Activated naive CD8-positive, alpha-beta T cell treated with anti-CD3 and anti-CD28 coated beads for 36 hours (primary cell): Measurements from ENCODE around the gene ARID1A. TPM values are rescaled to one million over a fixed set of nuclear protein-coding genes. Genes with fewer than 3 reads are reported as not detected.

Experiments
- DNase-seq: peaks from one replicate; pipeline ENCODE4 v3.0.0; 2021
- H3K27ac Mint-ChIP-seq: one replicate; pipeline ENCODE4 v1.8.0; 2022; ENCODE audit warnings: mild to moderate bottlenecking, moderate library complexity, mixed read lengths
- H3K27me3 Mint-ChIP-seq: one replicate; pipeline ENCODE4 v1.8.0; 2022; ENCODE audit warnings: mild to moderate bottlenecking, mixed read lengths
- H3K36me3 Mint-ChIP-seq: one replicate; pipeline ENCODE4 v1.8.0; 2021; ENCODE audit warnings: mild to moderate bottlenecking, mixed read lengths
- H3K4me1 Mint-ChIP-seq: one replicate; pipeline ENCODE4 v1.8.0; 2021; ENCODE audit warnings: mixed read lengths
- H3K4me3 Mint-ChIP-seq: one replicate; pipeline ENCODE4 v1.8.0; 2022; ENCODE audit warnings: mild to moderate bottlenecking, moderate library complexity, mixed read lengths
- H3K9me3 Mint-ChIP-seq: one replicate; pipeline ENCODE4 v1.8.0; 2022; ENCODE audit warnings: mixed read lengths
- total RNA-seq, 2 experiments: library from RNA; stranded (reverse); gene quantifications; one replicate each; pipeline ENCODE4 v1.2.3, GENCODE V29; 2021

ARID1A gene
- total RNA-seq, 2 experiments from 2014 or later, result 75.6 to 78.4 TPM

DNA sequence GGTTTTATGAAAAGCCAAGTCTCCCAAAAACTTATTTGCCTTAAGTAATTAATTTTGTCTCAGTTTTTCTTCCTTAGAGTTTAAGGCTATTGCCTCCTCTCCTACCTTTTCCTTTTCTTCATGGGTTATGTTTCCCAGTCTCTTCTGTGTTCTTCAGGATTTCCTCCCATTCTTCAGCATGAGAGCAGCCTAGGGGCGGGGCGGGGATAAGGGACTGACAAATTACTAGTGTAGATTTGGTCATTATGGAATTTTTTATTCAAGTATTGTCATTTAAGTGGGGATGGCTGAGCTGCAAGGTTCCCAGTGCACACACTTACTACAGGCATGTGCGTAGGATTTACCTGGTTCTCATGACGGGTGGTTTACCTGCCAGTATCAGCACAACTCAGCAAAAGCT is 56.7 kb downstream of the ARID1A start:
- Mint-ChIP-seq H3K4me3 (no peak overlapping the region), H3K9me3 (no peaks in the 10 kb centered on the region), H3K4me1 (peaks cover 60% of the 10 kb centered on the region), H3K27me3 (no peaks in the 10 kb centered on the region), H3K36me3 (peaks cover 58% of the 10 kb centered on the region), H3K27ac (peak overlapping the region; percentile 65)
- DNase-seq, result no peak

- no peak for DNase-seq
- Mint-ChIP-seq H3K9me3 (no peaks in the 10 kb centered on the region), H3K4me3 (no peak overlapping the region), H3K27me3 (no peaks in the 10 kb centered on the region), H3K27ac (peak overlapping the region; percentile 0), H3K36me3 (peaks cover 56% of the 10 kb centered on the region), H3K4me1 (peaks cover 53% of the 10 kb centered on the region)
These were observed 58.5 kb downstream of the ARID1A start for GRCh38 chr1:26754086-26754874.

GRCh38 chr1:26758358-26758757 is 62.5 kb downstream of the ARID1A start:
- H3K9me3 Mint-ChIP-seq, result no peaks in the 10 kb centered on the region

GRCh38 chr1:26759531-26759930 is 63.7 kb downstream of the ARID1A start:
- DNase-seq, result no peak
- Mint-ChIP-seq H3K4me1 (peaks cover 37% of the 10 kb centered on the region), H3K36me3 (peaks cover 46% of the 10 kb centered on the region), H3K27ac (no peak overlapping the region), H3K27me3 (no peaks in the 10 kb centered on the region), H3K9me3 (no peaks in the 10 kb centered on the region), H3K4me3 (no peak overlapping the region)

More at GRCh38 chr1:26758358-26758757, 62.5 kb downstream of the ARID1A start:
- H3K27ac Mint-ChIP-seq, result peak overlapping the region; percentile 4
- DNase-seq, result no peak
- H3K4me3 Mint-ChIP-seq, result no peak overlapping the region
- peaks cover 35% of the 10 kb centered on the region for H3K4me1 Mint-ChIP-seq
- no peaks in the 10 kb centered on the region for H3K27me3 Mint-ChIP-seq
- peaks cover 48% of the 10 kb centered on the region for H3K36me3 Mint-ChIP-seq

- Mint-ChIP-seq H3K27ac (peak overlapping the region; percentile 36), H3K9me3 (no peaks in the 10 kb centered on the region), H3K36me3 (peaks cover 42% of the 10 kb centered on the region), H3K4me1 (peaks cover 35% of the 10 kb centered on the region), H3K27me3 (no peaks in the 10 kb centered on the region), H3K4me3 (no peak overlapping the region)
- DNase-seq, result no peak
These were observed 65.4 kb downstream of the ARID1A start for GRCh38 chr1:26761217-26761616.

DNA sequence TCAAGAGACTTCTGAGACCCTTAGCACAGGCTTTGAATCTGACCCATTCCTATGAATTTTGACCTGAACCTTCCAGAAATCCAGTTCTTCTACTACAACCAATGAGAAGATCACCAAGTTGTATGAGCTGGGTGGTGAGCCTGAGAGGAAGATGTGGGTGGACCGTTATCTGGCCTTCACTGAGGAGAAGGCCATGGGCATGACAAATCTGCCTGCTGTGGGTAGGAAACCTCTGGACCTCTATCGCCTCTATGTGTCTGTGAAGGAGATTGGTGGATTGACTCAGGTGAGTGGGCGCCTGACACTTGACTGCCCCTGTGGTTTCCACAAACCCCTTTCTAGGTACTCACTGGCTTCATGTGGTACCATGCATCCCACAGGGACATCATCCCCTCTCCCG is 71.9 kb downstream of the ARID1A start:
- no peak overlapping the region for H3K4me3 Mint-ChIP-seq
- H3K27me3 Mint-ChIP-seq, result no peaks in the 10 kb centered on the region
- H3K36me3 Mint-ChIP-seq, result peaks cover 64% of the 10 kb centered on the region
- peaks cover 42% of the 10 kb centered on the region for H3K4me1 Mint-ChIP-seq
- DNase-seq, result no peak
- H3K27ac Mint-ChIP-seq, result peak overlapping the region; percentile 73
- no peaks in the 10 kb centered on the region for H3K9me3 Mint-ChIP-seq

GRCh38 chr1:26768755-26769154 is 72.9 kb downstream of the ARID1A start:
- H3K36me3 Mint-ChIP-seq, result peaks cover 53% of the 10 kb centered on the region
- H3K4me3 Mint-ChIP-seq, result no peak overlapping the region
- no peak overlapping the region for H3K27ac Mint-ChIP-seq
- no peaks in the 10 kb centered on the region for H3K9me3 Mint-ChIP-seq
- DNase-seq, result no peak
- H3K4me1 Mint-ChIP-seq, result peaks cover 35% of the 10 kb centered on the region
- no peaks in the 10 kb centered on the region for H3K27me3 Mint-ChIP-seq

DNA sequence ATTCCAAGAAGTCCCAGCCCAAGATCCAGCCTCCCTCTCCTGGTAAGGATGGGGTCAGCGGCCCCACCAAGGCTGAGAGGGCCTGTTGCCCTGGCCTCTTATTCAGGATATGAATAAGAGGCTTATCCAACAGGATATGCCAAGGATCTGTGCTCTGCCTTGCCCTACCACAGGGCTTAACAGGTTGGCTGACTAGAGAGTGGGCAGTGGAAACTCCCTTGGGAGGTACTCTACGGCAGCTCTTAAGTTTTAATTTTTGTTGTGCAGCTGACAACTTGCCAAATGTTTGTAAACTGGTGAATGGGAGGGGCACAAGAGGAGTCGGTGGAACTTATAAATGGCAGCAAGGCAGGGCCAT is 75.4 kb downstream of the ARID1A start:
- no peaks in the 10 kb centered on the region for H3K9me3 Mint-ChIP-seq
- no peak for DNase-seq
- peaks cover 59% of the 10 kb centered on the region for H3K36me3 Mint-ChIP-seq
- H3K4me1 Mint-ChIP-seq, result peaks cover 27% of the 10 kb centered on the region
- H3K27me3 Mint-ChIP-seq, result no peaks in the 10 kb centered on the region
- no peak overlapping the region for H3K4me3 Mint-ChIP-seq
- H3K27ac Mint-ChIP-seq, result peak overlapping the region; percentile 81

DNA sequence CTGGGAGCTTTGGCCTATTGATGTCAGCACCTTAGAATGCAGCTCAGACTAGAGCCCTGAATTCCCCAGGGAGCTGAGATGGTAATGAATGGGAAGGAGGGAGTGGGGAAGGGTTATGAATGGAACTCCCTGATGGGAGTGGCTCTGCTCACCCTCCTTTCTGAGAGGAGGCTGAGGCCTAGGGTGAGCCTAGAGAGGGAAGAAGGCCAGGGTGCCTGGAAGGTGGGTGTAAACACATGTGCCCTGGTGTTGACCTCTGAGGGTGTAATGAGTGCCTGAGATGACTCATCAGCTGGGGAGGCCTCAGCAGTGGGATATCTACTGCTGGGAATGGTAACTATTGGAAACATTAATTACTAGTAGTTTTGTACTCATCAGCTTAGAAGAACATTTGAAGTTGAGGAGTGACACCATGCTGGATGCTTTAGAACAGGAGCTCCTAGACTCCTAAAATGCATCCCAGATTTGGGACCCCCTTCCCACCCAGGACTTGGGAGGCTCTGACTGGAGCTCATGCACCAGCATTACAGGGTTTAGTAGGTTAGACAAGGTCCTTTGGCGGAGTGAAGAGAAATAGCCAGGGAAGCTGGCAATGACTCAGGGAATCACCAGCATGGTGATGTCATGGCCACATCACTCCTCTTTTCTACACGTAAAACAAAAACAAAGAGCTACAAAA is 76.0 kb downstream of the ARID1A start:
- H3K27ac Mint-ChIP-seq, result peak overlapping the region; percentile 81
- H3K9me3 Mint-ChIP-seq, result no peaks in the 10 kb centered on the region
- peaks cover 56% of the 10 kb centered on the region for H3K36me3 Mint-ChIP-seq
- peaks cover 27% of the 10 kb centered on the region for H3K4me1 Mint-ChIP-seq
- no peak overlapping the region for H3K4me3 Mint-ChIP-seq
- DNase-seq, result peak; percentile 30
- H3K27me3 Mint-ChIP-seq, result no peaks in the 10 kb centered on the region

DNA sequence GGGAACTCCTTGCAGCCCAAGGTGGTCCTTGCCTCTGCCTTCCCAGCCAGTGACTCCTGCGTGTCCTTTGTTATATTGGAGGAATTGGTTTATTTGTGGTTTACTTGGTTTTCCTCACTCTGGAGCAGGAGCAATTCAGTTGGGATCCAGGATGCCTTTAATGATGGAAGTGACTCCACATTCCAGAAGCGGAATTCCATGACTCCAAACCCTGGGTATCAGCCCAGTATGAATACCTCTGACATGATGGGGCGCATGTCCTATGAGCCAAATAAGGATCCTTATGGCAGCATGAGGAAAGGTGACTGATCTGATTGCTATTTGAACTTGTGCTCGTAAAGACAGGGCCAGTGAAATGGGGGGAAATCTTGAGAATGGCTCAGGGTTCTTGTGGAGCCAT is 76.9 kb downstream of the ARID1A start:
- H3K4me1 Mint-ChIP-seq, result peaks cover 20% of the 10 kb centered on the region
- H3K27ac Mint-ChIP-seq, result peak overlapping the region; percentile 0
- H3K27me3 Mint-ChIP-seq, result no peaks in the 10 kb centered on the region
- H3K4me3 Mint-ChIP-seq, result no peak overlapping the region
- H3K36me3 Mint-ChIP-seq, result peaks cover 52% of the 10 kb centered on the region
- DNase-seq, result no peak
- H3K9me3 Mint-ChIP-seq, result no peaks in the 10 kb centered on the region

DNA sequence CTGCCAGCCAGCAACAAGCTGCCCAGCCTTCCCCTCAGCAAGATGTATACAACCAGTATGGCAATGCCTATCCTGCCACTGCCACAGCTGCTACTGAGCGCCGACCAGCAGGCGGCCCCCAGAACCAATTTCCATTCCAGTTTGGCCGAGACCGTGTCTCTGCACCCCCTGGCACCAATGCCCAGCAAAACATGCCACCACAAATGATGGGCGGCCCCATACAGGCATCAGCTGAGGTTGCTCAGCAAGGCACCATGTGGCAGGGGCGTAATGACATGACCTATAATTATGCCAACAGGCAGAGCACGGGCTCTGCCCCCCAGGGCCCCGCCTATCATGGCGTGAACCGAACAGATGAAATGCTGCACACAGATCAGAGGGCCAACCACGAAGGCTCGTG is 78.6 kb downstream of the ARID1A start:
- no peak for DNase-seq
- H3K27ac Mint-ChIP-seq, result peak overlapping the region; percentile 63
- no peaks in the 10 kb centered on the region for H3K27me3 Mint-ChIP-seq
- no peaks in the 10 kb centered on the region for H3K9me3 Mint-ChIP-seq
- peaks cover 21% of the 10 kb centered on the region for H3K4me1 Mint-ChIP-seq
- no peak overlapping the region for H3K4me3 Mint-ChIP-seq
- H3K36me3 Mint-ChIP-seq, result peaks cover 48% of the 10 kb centered on the region

GRCh38 chr1:26775666-26776065 is 79.9 kb downstream of the ARID1A start:
- Mint-ChIP-seq H3K4me1 (peaks cover 21% of the 10 kb centered on the region), H3K9me3 (no peaks in the 10 kb centered on the region), H3K36me3 (peaks cover 46% of the 10 kb centered on the region), H3K4me3 (no peak overlapping the region), H3K27ac (peak overlapping the region; percentile 45), H3K27me3 (no peaks in the 10 kb centered on the region)
- DNase-seq, result no peak

GRCh38 chr1:26779098-26779668 is 83.4 kb downstream of the ARID1A start:
- no peak for DNase-seq
- H3K27me3 Mint-ChIP-seq, result no peaks in the 10 kb centered on the region
- peaks cover 18% of the 10 kb centered on the region for H3K4me1 Mint-ChIP-seq
- H3K36me3 Mint-ChIP-seq, result peaks cover 42% of the 10 kb centered on the region
- no peaks in the 10 kb centered on the region for H3K9me3 Mint-ChIP-seq
- H3K27ac Mint-ChIP-seq, result peak overlapping the region; percentile 35
- H3K4me3 Mint-ChIP-seq, result no peak overlapping the region

- peaks cover 28% of the 10 kb centered on the region for H3K4me1 Mint-ChIP-seq
- no peak overlapping the region for H3K27ac Mint-ChIP-seq
- H3K27me3 Mint-ChIP-seq, result no peaks in the 10 kb centered on the region
- no peak for DNase-seq
- no peaks in the 10 kb centered on the region for H3K9me3 Mint-ChIP-seq
- peaks cover 38% of the 10 kb centered on the region for H3K36me3 Mint-ChIP-seq
- H3K4me3 Mint-ChIP-seq, result no peak overlapping the region
These were observed 84.6 kb downstream of the ARID1A start for GRCh38 chr1:26780344-26780957.

DNA sequence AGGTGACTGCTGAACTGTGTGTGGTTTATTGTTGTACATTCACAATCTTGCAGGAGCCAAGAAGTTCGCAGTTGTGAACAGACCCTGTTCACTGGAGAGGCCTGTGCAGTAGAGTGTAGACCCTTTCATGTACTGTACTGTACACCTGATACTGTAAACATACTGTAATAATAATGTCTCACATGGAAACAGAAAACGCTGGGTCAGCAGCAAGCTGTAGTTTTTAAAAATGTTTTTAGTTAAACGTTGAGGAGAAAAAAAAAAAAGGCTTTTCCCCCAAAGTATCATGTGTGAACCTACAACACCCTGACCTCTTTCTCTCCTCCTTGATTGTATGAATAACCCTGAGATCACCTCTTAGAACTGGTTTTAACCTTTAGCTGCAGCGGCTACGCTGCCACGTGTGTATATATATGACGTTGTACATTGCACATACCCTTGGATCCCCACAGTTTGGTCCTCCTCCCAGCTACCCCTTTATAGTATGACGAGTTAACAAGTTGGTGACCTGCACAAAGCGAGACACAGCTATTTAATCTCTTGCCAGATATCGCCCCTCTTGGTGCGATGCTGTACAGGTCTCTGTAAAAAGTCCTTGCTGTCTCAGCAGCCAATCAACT is 85.5 kb downstream of the ARID1A start:
- Mint-ChIP-seq H3K27me3 (no peaks in the 10 kb centered on the region), H3K4me3 (no peak overlapping the region), H3K9me3 (no peaks in the 10 kb centered on the region), H3K4me1 (peaks cover 36% of the 10 kb centered on the region), H3K27ac (peak overlapping the region; percentile 32), H3K36me3 (peaks cover 33% of the 10 kb centered on the region)
- no peak for DNase-seq
